ENCODE measurements around the gene ZW10.
"Not testable (repeated sequence)": the region's sequence is repeated elsewhere in the genome, so short reads cannot be mapped to it uniquely, and the experiment has no call there.

Gene ZW10

GRCh38 chr11:113732092-113732491, 41.4 kb downstream of the ZW10 start:
- Histone ChIP-seq H3K4me3 (ENCODE audit: low read depth, low read length) (no peak overlapping the region), H3K36me3 (ENCODE audit: control insufficient read depth, insufficient read depth, low read length) (peaks cover 12% of the 10 kb centered on the region), H3K27me3 (ENCODE audit: control insufficient read depth, insufficient read depth, low read length) (no peaks in the 10 kb centered on the region), H3K9ac (ENCODE audit: low read depth, low read length) (no peak overlapping the region), H3K9me3 (ENCODE audit: control insufficient read depth, insufficient read depth, low read length) (no peaks in the 10 kb centered on the region), H3K4me1 (ENCODE audit: control insufficient read depth, insufficient read depth, low read length) (no peaks in the 10 kb centered on the region)

GRCh38 chr11:113730887-113731726, 42.4 kb downstream of the ZW10 start:
- H3K36me3 ChIP-seq (ENCODE audit: control insufficient read depth, insufficient read depth, low read length), result peaks cover 7% of the 10 kb centered on the region
- no peaks in the 10 kb centered on the region for H3K4me1 ChIP-seq (ENCODE audit: control insufficient read depth, insufficient read depth, low read length)
- no peaks in the 10 kb centered on the region for H3K27me3 ChIP-seq (ENCODE audit: control insufficient read depth, insufficient read depth, low read length)
- no peak overlapping the region for H3K4me3 ChIP-seq (ENCODE audit: low read depth, low read length)
- H3K9ac ChIP-seq (ENCODE audit: low read depth, low read length), result no peak overlapping the region
- H3K9me3 ChIP-seq (ENCODE audit: control insufficient read depth, insufficient read depth, low read length), result no peaks in the 10 kb centered on the region

GRCh38 chr11:113729456-113729855, 44.0 kb downstream of the ZW10 start:
- no peak overlapping the region for H3K4me3 ChIP-seq (ENCODE audit: low read depth, low read length)
- no peaks in the 10 kb centered on the region for H3K9me3 ChIP-seq (ENCODE audit: control insufficient read depth, insufficient read depth, low read length)
- no peaks in the 10 kb centered on the region for H3K4me1 ChIP-seq (ENCODE audit: control insufficient read depth, insufficient read depth, low read length)
- H3K27me3 ChIP-seq (ENCODE audit: control insufficient read depth, insufficient read depth, low read length), result no peaks in the 10 kb centered on the region
- H3K36me3 ChIP-seq (ENCODE audit: control insufficient read depth, insufficient read depth, low read length), result peaks cover 4% of the 10 kb centered on the region
- no peak overlapping the region for H3K9ac ChIP-seq (ENCODE audit: low read depth, low read length)

GRCh38 chr11:113728814-113729213, 44.7 kb downstream of the ZW10 start:
- H3K36me3 ChIP-seq (ENCODE audit: control insufficient read depth, insufficient read depth, low read length), result peaks cover 4% of the 10 kb centered on the region

GRCh38 chr11:113725913-113726312, 47.6 kb downstream of the ZW10 start:
- H3K4me3 ChIP-seq (ENCODE audit: low read depth, low read length), result no peak overlapping the region
- no peak overlapping the region for H3K9ac ChIP-seq (ENCODE audit: low read depth, low read length)
- no peaks in the 10 kb centered on the region for H3K36me3 ChIP-seq (ENCODE audit: control insufficient read depth, insufficient read depth, low read length)
- H3K4me1 ChIP-seq (ENCODE audit: control insufficient read depth, insufficient read depth, low read length), result no peaks in the 10 kb centered on the region
- no peaks in the 10 kb centered on the region for H3K27me3 ChIP-seq (ENCODE audit: control insufficient read depth, insufficient read depth, low read length)
- H3K9me3 ChIP-seq (ENCODE audit: control insufficient read depth, insufficient read depth, low read length), result no peaks in the 10 kb centered on the region

More at GRCh38 chr11:113728814-113729213, 44.7 kb downstream of the ZW10 start:
- Histone ChIP-seq H3K9ac (ENCODE audit: low read depth, low read length) (no peak overlapping the region), H3K4me3 (ENCODE audit: low read depth, low read length) (no peak overlapping the region), H3K9me3 (ENCODE audit: control insufficient read depth, insufficient read depth, low read length) (no peaks in the 10 kb centered on the region), H3K27me3 (ENCODE audit: control insufficient read depth, insufficient read depth, low read length) (no peaks in the 10 kb centered on the region), H3K4me1 (ENCODE audit: control insufficient read depth, insufficient read depth, low read length) (no peaks in the 10 kb centered on the region)

GRCh38 chr11:113725407-113725806, 48.1 kb downstream of the ZW10 start:
- no peaks in the 10 kb centered on the region for H3K4me1 ChIP-seq (ENCODE audit: control insufficient read depth, insufficient read depth, low read length)
- no peaks in the 10 kb centered on the region for H3K9me3 ChIP-seq (ENCODE audit: control insufficient read depth, insufficient read depth, low read length)
- H3K4me3 ChIP-seq (ENCODE audit: low read depth, low read length), result no peak overlapping the region
- no peak overlapping the region for H3K9ac ChIP-seq (ENCODE audit: low read depth, low read length)
- H3K36me3 ChIP-seq (ENCODE audit: control insufficient read depth, insufficient read depth, low read length), result no peaks in the 10 kb centered on the region
- H3K27me3 ChIP-seq (ENCODE audit: control insufficient read depth, insufficient read depth, low read length), result no peaks in the 10 kb centered on the region

- Histone ChIP-seq H3K4me1 (ENCODE audit: control insufficient read depth, insufficient read depth, low read length) (no peaks in the 10 kb centered on the region), H3K4me3 (ENCODE audit: low read depth, low read length) (no peak overlapping the region), H3K9ac (ENCODE audit: low read depth, low read length) (no peak overlapping the region), H3K9me3 (ENCODE audit: control insufficient read depth, insufficient read depth, low read length) (no peaks in the 10 kb centered on the region), H3K36me3 (ENCODE audit: control insufficient read depth, insufficient read depth, low read length) (no peaks in the 10 kb centered on the region), H3K27me3 (ENCODE audit: control insufficient read depth, insufficient read depth, low read length) (no peaks in the 10 kb centered on the region)
These were observed 48.7 kb downstream of the ZW10 start for GRCh38 chr11:113724778-113725177.

- no peak overlapping the region for H3K4me3 ChIP-seq (ENCODE audit: low read depth, low read length)
- H3K9ac ChIP-seq (ENCODE audit: low read depth, low read length), result no peak overlapping the region
- H3K4me1 ChIP-seq (ENCODE audit: control insufficient read depth, insufficient read depth, low read length), result no peaks in the 10 kb centered on the region
- H3K9me3 ChIP-seq (ENCODE audit: control insufficient read depth, insufficient read depth, low read length), result no peaks in the 10 kb centered on the region
- no peaks in the 10 kb centered on the region for H3K36me3 ChIP-seq (ENCODE audit: control insufficient read depth, insufficient read depth, low read length)
- no peaks in the 10 kb centered on the region for H3K27me3 ChIP-seq (ENCODE audit: control insufficient read depth, insufficient read depth, low read length)
These were observed 49.7 kb downstream of the ZW10 start for GRCh38 chr11:113723787-113724186.

- no peak overlapping the region for H3K4me3 ChIP-seq (ENCODE audit: low read depth, low read length)
- no peaks in the 10 kb centered on the region for H3K4me1 ChIP-seq (ENCODE audit: control insufficient read depth, insufficient read depth, low read length)
- no peak overlapping the region for H3K9ac ChIP-seq (ENCODE audit: low read depth, low read length)
- no peaks in the 10 kb centered on the region for H3K36me3 ChIP-seq (ENCODE audit: control insufficient read depth, insufficient read depth, low read length)
- no peaks in the 10 kb centered on the region for H3K27me3 ChIP-seq (ENCODE audit: control insufficient read depth, insufficient read depth, low read length)
- H3K9me3 ChIP-seq (ENCODE audit: control insufficient read depth, insufficient read depth, low read length), result no peaks in the 10 kb centered on the region
These were observed 50.6 kb downstream of the ZW10 start for GRCh38 chr11:113722934-113723333.

GRCh38 chr11:113722221-113722620, 51.3 kb downstream of the ZW10 start:
- no peaks in the 10 kb centered on the region for H3K4me1 ChIP-seq (ENCODE audit: control insufficient read depth, insufficient read depth, low read length)
- H3K4me3 ChIP-seq (ENCODE audit: low read depth, low read length), result no peak overlapping the region
- no peaks in the 10 kb centered on the region for H3K9me3 ChIP-seq (ENCODE audit: control insufficient read depth, insufficient read depth, low read length)
- no peaks in the 10 kb centered on the region for H3K27me3 ChIP-seq (ENCODE audit: control insufficient read depth, insufficient read depth, low read length)
- no peak overlapping the region for H3K9ac ChIP-seq (ENCODE audit: low read depth, low read length)
- H3K36me3 ChIP-seq (ENCODE audit: control insufficient read depth, insufficient read depth, low read length), result no peaks in the 10 kb centered on the region

- Histone ChIP-seq H3K4me3 (ENCODE audit: low read depth, low read length) (no peak overlapping the region), H3K9ac (ENCODE audit: low read depth, low read length) (no peak overlapping the region), H3K4me1 (ENCODE audit: control insufficient read depth, insufficient read depth, low read length) (no peaks in the 10 kb centered on the region), H3K27me3 (ENCODE audit: control insufficient read depth, insufficient read depth, low read length) (no peaks in the 10 kb centered on the region), H3K36me3 (ENCODE audit: control insufficient read depth, insufficient read depth, low read length) (no peaks in the 10 kb centered on the region), H3K9me3 (ENCODE audit: control insufficient read depth, insufficient read depth, low read length) (no peaks in the 10 kb centered on the region)
These were observed 51.9 kb downstream of the ZW10 start for GRCh38 chr11:113721462-113722066.

GRCh38 chr11:113720478-113720877, 53.0 kb downstream of the ZW10 start:
- H3K4me3 ChIP-seq (ENCODE audit: low read depth, low read length); H3K27me3 ChIP-seq (ENCODE audit: control insufficient read depth, insufficient read depth, low read length); H3K4me1 ChIP-seq (ENCODE audit: control insufficient read depth, insufficient read depth, low read length); H3K9ac ChIP-seq (ENCODE audit: low read depth, low read length); H3K9me3 ChIP-seq (ENCODE audit: control insufficient read depth, insufficient read depth, low read length); H3K36me3 ChIP-seq (ENCODE audit: control insufficient read depth, insufficient read depth, low read length): not testable (repeated sequence)
